ENCODE measurements around the gene SLC22A14.

Gene SLC22A14

GRCh38 chr3:38346587-38347410 lies 64.7 kb downstream of the SLC22A14 start, which contains the start of gene XYLB:
Gene XYLB (plus strand): TSS chr3:38346785. CDS start chr3:38346869, 84 bp downstream.
- peak; percentile 48 for DNase-seq

- DNase-seq, result no peak
These were observed 65.5 kb downstream of the SLC22A14 start for GRCh38 chr3:38347421-38348200.

- no peak for DNase-seq
These were observed 66.8 kb downstream of the SLC22A14 start for GRCh38 chr3:38348903-38349302.

DNA sequence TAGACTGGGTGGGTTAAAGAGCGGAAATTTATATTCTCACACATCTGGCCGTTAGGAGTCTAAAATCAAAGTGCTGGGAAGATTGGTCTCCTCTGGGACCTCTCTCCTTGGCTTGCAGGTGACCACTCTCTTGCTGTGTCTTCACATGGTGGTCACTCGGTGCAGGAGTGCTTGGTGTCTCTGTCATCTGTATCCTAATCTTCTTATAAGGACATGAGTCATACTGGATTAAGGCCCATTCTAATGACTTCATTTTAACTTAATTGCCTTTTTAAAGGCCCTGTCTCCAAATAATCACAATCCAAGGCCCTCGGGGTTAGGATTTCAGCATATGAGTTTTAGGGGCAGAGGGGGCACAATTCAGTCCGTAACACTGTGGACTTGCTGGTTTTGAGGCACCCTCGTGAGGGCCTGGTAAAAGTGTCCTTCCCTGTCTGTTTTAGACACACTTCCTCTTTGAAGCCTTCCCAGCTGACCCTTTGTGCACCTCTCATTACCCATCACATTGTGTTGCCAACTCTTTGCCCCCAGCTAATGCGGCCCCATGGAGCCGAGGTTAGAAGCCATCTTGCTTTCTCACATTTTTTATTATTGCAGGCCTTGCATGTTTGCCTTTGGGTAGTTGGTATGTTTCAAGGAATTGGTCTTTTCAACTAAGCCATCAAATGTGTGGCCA lies 67.7 kb downstream of the SLC22A14 start:
- no peak for DNase-seq

- DNase-seq, result no peak
These were observed 71.1 kb downstream of the SLC22A14 start for GRCh38 chr3:38353151-38353550.

DNA sequence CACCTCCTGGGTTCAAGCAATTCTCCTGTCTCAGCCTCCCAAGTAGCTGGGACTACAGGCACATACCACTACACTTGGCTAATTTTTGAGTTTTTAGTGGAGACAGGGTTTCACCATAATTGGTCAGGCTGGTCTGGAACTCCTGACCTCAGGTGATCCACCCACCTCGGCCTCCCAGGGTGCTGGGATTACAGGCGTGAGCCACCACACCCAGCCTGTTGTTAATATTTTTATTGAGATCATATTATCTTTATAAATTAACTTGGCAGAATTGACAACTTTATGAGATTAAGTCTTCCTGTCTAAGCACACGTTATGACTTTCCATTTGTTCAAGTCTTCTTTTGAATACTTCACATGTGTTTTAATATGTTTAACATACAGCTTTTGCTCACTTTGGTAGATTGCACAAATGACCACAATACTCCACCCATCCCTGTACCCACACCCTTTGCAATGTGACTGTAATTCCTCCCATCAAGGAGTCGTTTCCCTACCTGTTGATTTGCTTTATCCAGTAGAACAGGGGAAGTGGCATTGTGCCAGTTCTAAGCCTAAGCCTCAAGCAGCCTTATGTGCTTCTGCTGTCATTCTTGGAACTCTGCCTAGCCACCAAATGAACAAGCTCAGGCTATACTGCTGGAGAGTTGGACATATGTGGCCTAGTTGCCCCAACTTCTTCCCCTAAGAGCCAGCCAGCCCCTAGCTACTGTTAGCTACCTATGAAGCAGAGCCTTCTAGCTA lies 72.7 kb downstream of the SLC22A14 start:
- DNase-seq, result no peak

DNA sequence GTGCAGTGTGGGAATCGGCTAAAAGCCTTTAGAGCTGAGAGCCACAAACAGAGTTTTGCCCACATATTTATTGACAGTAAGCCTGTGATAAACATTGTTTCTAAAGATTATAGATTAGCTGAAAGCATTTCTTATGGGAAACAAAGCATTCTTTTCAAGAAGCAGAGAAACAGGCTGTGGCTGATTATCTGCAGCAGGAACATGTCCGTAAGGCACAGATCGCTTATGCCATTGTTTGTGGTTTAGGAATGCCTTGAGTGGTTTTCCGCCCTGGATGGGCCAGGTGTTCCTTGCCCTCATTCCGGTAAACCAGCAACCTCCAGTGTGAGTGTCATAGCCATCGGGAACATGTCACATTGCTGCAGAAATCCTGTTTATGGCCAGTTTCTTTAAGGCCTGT lies 76.9 kb downstream of the SLC22A14 start:
- no peak for DNase-seq

GRCh38 chr3:38360345-38360744 lies 78.3 kb downstream of the SLC22A14 start:
- DNase-seq, result no peak

- DNase-seq, result no peak
These were observed 79.4 kb downstream of the SLC22A14 start for GRCh38 chr3:38361496-38361895.

DNA sequence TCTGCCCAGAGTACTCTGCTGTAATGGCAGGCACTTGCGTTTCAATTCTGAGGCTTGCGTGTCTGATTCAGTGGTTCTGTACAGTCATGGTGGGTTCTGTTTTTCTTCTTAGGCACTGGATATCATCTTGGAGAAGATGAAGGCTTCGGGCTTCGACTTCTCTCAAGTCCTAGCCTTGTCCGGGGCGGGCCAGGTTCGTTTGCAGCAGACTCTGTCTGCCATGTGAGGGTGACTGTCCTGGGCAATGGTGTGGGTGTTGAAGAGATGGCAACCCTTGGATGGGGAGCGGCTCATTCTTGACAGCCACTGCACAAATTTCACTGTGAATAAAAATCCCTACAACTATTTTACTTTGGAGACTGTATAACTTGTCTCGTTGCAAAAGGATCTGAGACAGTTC lies 80.7 kb downstream of the SLC22A14 start:
- no peak for DNase-seq

- no peak for DNase-seq
These were observed 82.8 kb downstream of the SLC22A14 start for GRCh38 chr3:38364721-38365400.

- no peak for DNase-seq
These were observed 83.5 kb downstream of the SLC22A14 start for GRCh38 chr3:38365469-38366062.

GRCh38 chr3:38366082-38366481 lies 84.0 kb downstream of the SLC22A14 start:
- DNase-seq, result no peak

- DNase-seq, result no peak
These were observed 85.7 kb downstream of the SLC22A14 start for GRCh38 chr3:38367779-38368178.

Data from activated gamma-delta T cell (primary cell).